Activated naive CD8-positive, alpha-beta T cell (primary cell): ENCODE measurements around the gene RANBP17.

Experiments
- H3K27ac Mint-ChIP-seq: one replicate; pipeline ENCODE4 v1.8.0; 2021; ENCODE audit warnings: mixed read lengths
- H3K27me3 Mint-ChIP-seq: one replicate; pipeline ENCODE4 v1.8.0; 2021; ENCODE audit warnings: mixed read lengths
- H3K36me3 Mint-ChIP-seq: one replicate; pipeline ENCODE4 v1.8.0; 2021; ENCODE audit warnings: mixed read lengths
- H3K4me1 Mint-ChIP-seq: one replicate; pipeline ENCODE4 v1.8.0; 2021; ENCODE audit warnings: low read depth, mixed read lengths
- H3K4me3 Mint-ChIP-seq: one replicate; pipeline ENCODE4 v1.8.0; 2021; ENCODE audit warnings: mild to moderate bottlenecking, mixed read lengths
- H3K9me3 Mint-ChIP-seq: one replicate; pipeline ENCODE4 v1.8.0; 2021; ENCODE audit warnings: low read depth, mixed read lengths

RANBP17 gene

GRCh38 chr5:171340042-171340441 lies 478.2 kb downstream of the RANBP17 start:
- peaks cover 6% of the 10 kb centered on the region for H3K4me1 Mint-ChIP-seq
- H3K36me3 Mint-ChIP-seq, result no peaks in the 10 kb centered on the region
- H3K9me3 Mint-ChIP-seq, result no peaks in the 10 kb centered on the region
- no peak overlapping the region for H3K27ac Mint-ChIP-seq
- H3K27me3 Mint-ChIP-seq, result peaks cover 8% of the 10 kb centered on the region
- no peak overlapping the region for H3K4me3 Mint-ChIP-seq

- Mint-ChIP-seq H3K4me3 (no peak overlapping the region), H3K36me3 (no peaks in the 10 kb centered on the region), H3K27me3 (peaks cover 6% of the 10 kb centered on the region), H3K9me3 (no peaks in the 10 kb centered on the region), H3K27ac (no peak overlapping the region), H3K4me1 (peaks cover 6% of the 10 kb centered on the region)
These were observed 478.7 kb downstream of the RANBP17 start for GRCh38 chr5:171340491-171340890.

- Mint-ChIP-seq H3K4me1 (no peaks in the 10 kb centered on the region), H3K27me3 (peaks cover 3% of the 10 kb centered on the region), H3K36me3 (no peaks in the 10 kb centered on the region), H3K4me3 (no peak overlapping the region), H3K9me3 (no peaks in the 10 kb centered on the region), H3K27ac (no peak overlapping the region)
These were observed 480.7 kb downstream of the RANBP17 start for GRCh38 chr5:171342362-171343111.

- H3K4me1 Mint-ChIP-seq, result no peaks in the 10 kb centered on the region
- H3K4me3 Mint-ChIP-seq, result no peak overlapping the region
- H3K36me3 Mint-ChIP-seq, result no peaks in the 10 kb centered on the region
These were observed 483.3 kb downstream of the RANBP17 start for GRCh38 chr5:171344936-171345608.

More at GRCh38 chr5:171344936-171345608, 483.3 kb downstream of the RANBP17 start:
- Mint-ChIP-seq H3K27ac (no peak overlapping the region), H3K27me3 (peaks cover under 1% of the 10 kb centered on the region), H3K9me3 (no peaks in the 10 kb centered on the region)
